HepG2 (cell line): ENCODE measurements around the gene ALB. TPM values are rescaled to one million over a fixed set of nuclear protein-coding genes. Genes with fewer than 3 reads are reported as not detected.

Source experiments
- ARHGAP35 ChIP-seq: sonication (generic); formaldehyde crosslinking; IDR thresholded peaks from 2 replicates; pipeline ENCODE4 v1.9.0; 2022; ENCODE audit warnings: mild to moderate bottlenecking, inconsistent platforms, moderate library complexity, missing genetic modification reagents, borderline replicate concordance
- BHLHE40 ChIP-seq: IDR thresholded peaks from 2 replicates; pipeline ENCODE4 v1.6.1; 2011; ENCODE audit warnings: low read length, improper control_type of control experiment
- CEBPB ChIP-seq: IDR thresholded peaks from 2 replicates; pipeline ENCODE4 v1.6.1; 2011; ENCODE audit warnings: low read depth, low read length, improper control_type of control experiment, borderline replicate concordance
- CHD2 ChIP-seq: IDR thresholded peaks from 2 replicates; pipeline ENCODE4 v1.6.1; 2011; ENCODE audit warnings: low read depth, low read length, improper control_type of control experiment
- DMAP1 ChIP-seq: IDR thresholded peaks from 2 replicates; pipeline ENCODE4 v1.6.1; 2016
- FOXA1 ChIP-seq, 2 experiments: fragments of 450-650 bp in 1 of 2; sonication (generic) in 1 of 2; formaldehyde crosslinking in 1 of 2; IDR thresholded peaks; 2 replicates each; pipeline versions ENCODE4 v1.4.0 to v1.6.1; 2016 to 2020; ENCODE audit warnings: missing genetic modification reagents in 1 of 2
- GATAD1 ChIP-seq: IDR thresholded peaks from 2 replicates; pipeline ENCODE4 v1.6.1; 2016; ENCODE audit warnings: missing genetic modification reagents, missing compliant biosample characterization
- HHEX ChIP-seq: IDR thresholded peaks from 2 replicates; pipeline ENCODE4 v1.6.1; 2016; ENCODE audit warnings: control low read depth
- HMG20A ChIP-seq: IDR thresholded peaks from 2 replicates; pipeline ENCODE4 v1.6.1; 2016; ENCODE audit warnings: borderline replicate concordance
- HNRNPUL1 ChIP-seq: fragments of 200-400 bp; formaldehyde crosslinking; IDR thresholded peaks from 2 replicates; pipeline ENCODE4 v1.6.1; 2017; ENCODE audit warnings: low read depth, mild to moderate bottlenecking, low read length, moderate library complexity
- IRF2 ChIP-seq: IDR thresholded peaks from 2 replicates; pipeline ENCODE4 v1.6.1; 2018; ENCODE audit warnings: missing genetic modification reagents, missing compliant biosample characterization
- KLF16 ChIP-seq, 2 experiments: sonication (generic) in 1 of 2; formaldehyde crosslinking in 1 of 2; IDR thresholded peaks; 2 replicates each; pipeline versions ENCODE4 v1.6.1 to v1.8.0; 2016 to 2023; ENCODE audit warnings: missing genetic modification reagents in 2 of 2, missing compliant biosample characterization in 1 of 2
- MED8 ChIP-seq: sonication (generic); formaldehyde crosslinking; IDR thresholded peaks from 2 replicates; pipeline ENCODE4 v1.8.1; 2023; ENCODE audit warnings: mild to moderate bottlenecking, missing genetic modification reagents; ENCODE audit not compliant: insufficient replicate concordance
- MEIS2 ChIP-seq: sonication (generic); formaldehyde crosslinking; IDR thresholded peaks from 2 replicates; pipeline ENCODE4 v1.9.0; 2021; ENCODE audit warnings: mild to moderate bottlenecking, missing genetic modification reagents
- NCOA1 ChIP-seq: sonication (generic); formaldehyde crosslinking; IDR thresholded peaks from 2 replicates; pipeline ENCODE4 v1.9.0; 2021; ENCODE audit warnings: missing genetic modification reagents
- NFIC ChIP-seq: IDR thresholded peaks from 2 replicates; pipeline ENCODE4 v1.6.1; 2012; ENCODE audit warnings: mild to moderate bottlenecking, low read length, inconsistent platforms
- NR2F1 ChIP-seq, 2 experiments: fragments of 450-650 bp in 1 of 2; formaldehyde crosslinking in 1 of 2; IDR thresholded peaks; 2 replicates each; pipeline versions ENCODE4 v1.5.0 to v1.6.1; 2016 to 2020; ENCODE audit warnings: mild to moderate bottlenecking in 1 of 2, missing compliant biosample characterization in 1 of 2, missing genetic modification reagents in 1 of 2, moderate library complexity in 1 of 2
- PCBP1 ChIP-seq: fragments of 200-400 bp; formaldehyde crosslinking; IDR thresholded peaks from 2 replicates; pipeline ENCODE4 v1.6.1; 2017; ENCODE audit warnings: mild to moderate bottlenecking, low read depth, low read length, borderline replicate concordance
- PRPF4 ChIP-seq: fragments of 200-400 bp; formaldehyde crosslinking; IDR thresholded peaks from 2 replicates; pipeline ENCODE4 v1.6.1; 2016; ENCODE audit warnings: low read length, low read depth; ENCODE audit not compliant: poor library complexity, severe bottlenecking
- RBFOX2 ChIP-seq: fragments of 200-400 bp; formaldehyde crosslinking; IDR thresholded peaks from 2 replicates; pipeline ENCODE4 v1.6.1; 2017; ENCODE audit warnings: low read depth, mild to moderate bottlenecking, low read length
- SMYD3 ChIP-seq: sonication (generic); formaldehyde crosslinking; IDR thresholded peaks from 2 replicates; pipeline ENCODE4 v1.8.1; 2023; ENCODE audit warnings: mild to moderate bottlenecking, missing genetic modification reagents
- SNAPC2 ChIP-seq: sonication (generic); formaldehyde crosslinking; IDR thresholded peaks from 2 replicates; pipeline ENCODE4 v1.8.1; 2022; ENCODE audit warnings: mild to moderate bottlenecking, missing genetic modification reagents
- TEAD3 ChIP-seq: optimal IDR thresholded peaks from 2 replicates; pipeline ENCODE3; 2016; ENCODE audit warnings: borderline replicate concordance
- ZGPAT ChIP-seq: IDR thresholded peaks from 2 replicates; pipeline ENCODE4 v1.6.1; 2016; ENCODE audit warnings: mild to moderate bottlenecking
- ZNF180 ChIP-seq: sonication (generic); formaldehyde crosslinking; IDR thresholded peaks from 2 replicates; pipeline ENCODE4 v1.4.0; 2020; ENCODE audit warnings: low read depth, missing genetic modification reagents, borderline replicate concordance
- ZNF230 ChIP-seq: sonication (generic); formaldehyde crosslinking; IDR thresholded peaks from 2 replicates; pipeline ENCODE4 v1.4.0; 2020; ENCODE audit warnings: mild to moderate bottlenecking, missing genetic modification reagents
- ZNF564 ChIP-seq: sonication (generic); formaldehyde crosslinking; IDR thresholded peaks from 2 replicates; pipeline ENCODE4 v1.8.1; 2023; ENCODE audit warnings: mild to moderate bottlenecking, missing genetic modification reagents
- ZSCAN20 ChIP-seq: sonication (generic); formaldehyde crosslinking; IDR thresholded peaks from 2 replicates; pipeline ENCODE4 v1.4.0; 2020; ENCODE audit warnings: missing genetic modification reagents, mild to moderate bottlenecking, borderline replicate concordance
- polyA plus RNA-seq, 8 experiments: library from polyadenylated mRNA; depleted of rRNA in 3 of 8; stranded (reverse) in 7 of 8; unstranded in 1 of 8; fragments of >200 nt; fragmentation: Illumina TruSeq in 4 of 8; extraction: Trizol in 4 of 8; gene quantifications; 2 replicates each; pipeline versions ENCODE4 v1.2.1 to v1.2.3, GENCODE V29; 2011 to 2016; ENCODE audit warnings: low read depth in 4 of 8, missing spikeins in 1 of 8, mixed read lengths in 1 of 8; ENCODE audit not compliant: insufficient read depth in 1 of 8
- total RNA-seq, 5 experiments: library from RNA; depleted of rRNA; stranded (reverse); fragments of >200 nt; fragmentation: Illumina TruSeq; extraction: Trizol; gene quantifications; 2 replicates each; pipeline ENCODE4 v1.2.3, GENCODE V29; 2016; ENCODE audit warnings: low read depth in 1 of 5
- TF ChIP-seq, protein P1 (sequence below): sonication (generic); formaldehyde crosslinking; IDR thresholded peaks from 2 replicates; pipeline ENCODE4 v1.4.0; 2020; ENCODE audit warnings: mild to moderate bottlenecking, low read depth, missing genetic modification reagents
- TF ChIP-seq, protein P2 (sequence below): sonication (generic); formaldehyde crosslinking; IDR thresholded peaks from 2 replicates; pipeline ENCODE4 v1.4.0; 2020; ENCODE audit warnings: missing genetic modification reagents, borderline replicate concordance

Gene ALB
- total and polyA plus RNA-seq, 2 of the 13 experiments (the other 11 are each of a cell fraction or from before 2014, with no cell fraction given) = 22,259 to 22,625 TPM

DNA sequence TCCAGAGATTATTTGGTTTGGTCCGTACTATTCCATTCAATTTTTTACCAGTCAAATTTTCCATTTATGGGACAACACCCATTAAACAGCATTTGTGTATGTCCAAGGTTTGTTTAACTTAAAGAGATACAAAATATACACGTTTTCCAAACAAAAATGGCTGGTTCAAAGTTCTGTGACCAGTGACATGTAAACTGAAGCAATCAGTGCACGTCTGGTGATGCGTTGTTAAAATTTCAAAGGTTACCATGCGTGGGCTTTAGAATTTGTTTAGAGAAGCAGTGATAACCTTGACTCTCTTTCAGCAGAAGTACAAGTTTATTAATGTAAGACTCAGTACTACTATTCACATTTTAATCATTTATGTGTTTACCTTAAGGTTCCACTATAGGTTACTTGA lies 25.2 kb upstream of the ALB start (continued):
- peak; percentile 80 for TF ChIP-seq TEAD3
- no peak for TF ChIP-seq ZNF564 (CRISPR knock-in tag)
- TF ChIP-seq PCBP1 = no peak
- no peak for TF ChIP-seq FOXA1 (IDR thresholded peaks at IDR 0.05)
- TF ChIP-seq FOXA1 (CRISPR knock-in tag; IDR thresholded peaks at IDR 0.05) = peak; percentile 49; the same call in 1 of the 2 replicates
- peak; percentile 56 for TF ChIP-seq BHLHE40
- no peak for TF ChIP-seq PRPF4
- TF ChIP-seq SMYD3 (CRISPR knock-in tag) = peak; percentile 81; the same call in 1 of the 2 replicates
- TF ChIP-seq ARHGAP35 (CRISPR knock-in tag) = no peak
- TF ChIP-seq RBFOX2 = peak; percentile 35; the same call in 1 of the 2 replicates
- peak; percentile 93 for TF ChIP-seq HMG20A
- TF ChIP-seq NR2F1 (CRISPR knock-in tag; IDR thresholded peaks at IDR 0.05) = peak; percentile 26 to 38; a peak in 1 of 4 replicates
- TF ChIP-seq, protein P1, sequence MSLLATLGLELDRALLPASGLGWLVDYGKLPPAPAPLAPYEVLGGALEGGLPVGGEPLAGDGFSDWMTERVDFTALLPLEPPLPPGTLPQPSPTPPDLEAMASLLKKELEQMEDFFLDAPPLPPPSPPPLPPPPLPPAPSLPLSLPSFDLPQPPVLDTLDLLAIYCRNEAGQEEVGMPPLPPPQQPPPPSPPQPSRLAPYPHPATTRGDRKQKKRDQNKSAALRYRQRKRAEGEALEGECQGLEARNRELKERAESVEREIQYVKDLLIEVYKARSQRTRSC (CRISPR knock-in tag) = no peak
- peak; percentile 95 for TF ChIP-seq NFIC
- peak; percentile 42; the same call in 1 of the 2 replicates for TF ChIP-seq SNAPC2 (CRISPR knock-in tag)
- peak; percentile 77 for TF ChIP-seq MEIS2 (CRISPR knock-in tag)
- TF ChIP-seq HNRNPUL1 = no peak
- TF ChIP-seq ZGPAT = peak; percentile 81
- peak; percentile 70 for TF ChIP-seq MED8 (CRISPR knock-in tag)
- TF ChIP-seq KLF16 (CRISPR knock-in tag; IDR thresholded peaks at IDR 0.05) = peak in 1 of 2 experiments; percentile 64; a peak in 2 of 4 replicates
- peak; percentile 81; the same call in 1 of the 2 replicates for TF ChIP-seq CEBPB
- TF ChIP-seq DMAP1 (CRISPR knock-in tag) = peak; percentile 68; the same call in 1 of the 2 replicates
- no peak for TF ChIP-seq ZSCAN20
- peak; percentile 72; the same call in 1 of the 2 replicates for TF ChIP-seq IRF2 (CRISPR knock-in tag)
- TF ChIP-seq, protein P2, sequence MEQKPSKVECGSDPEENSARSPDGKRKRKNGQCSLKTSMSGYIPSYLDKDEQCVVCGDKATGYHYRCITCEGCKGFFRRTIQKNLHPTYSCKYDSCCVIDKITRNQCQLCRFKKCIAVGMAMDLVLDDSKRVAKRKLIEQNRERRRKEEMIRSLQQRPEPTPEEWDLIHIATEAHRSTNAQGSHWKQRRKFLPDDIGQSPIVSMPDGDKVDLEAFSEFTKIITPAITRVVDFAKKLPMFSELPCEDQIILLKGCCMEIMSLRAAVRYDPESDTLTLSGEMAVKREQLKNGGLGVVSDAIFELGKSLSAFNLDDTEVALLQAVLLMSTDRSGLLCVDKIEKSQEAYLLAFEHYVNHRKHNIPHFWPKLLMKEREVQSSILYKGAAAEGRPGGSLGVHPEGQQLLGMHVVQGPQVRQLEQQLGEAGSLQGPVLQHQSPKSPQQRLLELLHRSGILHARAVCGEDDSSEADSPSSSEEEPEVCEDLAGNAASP = peak; percentile 56; the same call in 1 of the 2 replicates
- no peak for TF ChIP-seq ZNF180 (CRISPR knock-in tag)
- peak; percentile 62 for TF ChIP-seq GATAD1 (CRISPR knock-in tag)
- 0 out of 2 replicates have a peak, but pooled peaks have one; percentile 60 for TF ChIP-seq NCOA1 (CRISPR knock-in tag)
- no peak for TF ChIP-seq ZNF230 (CRISPR knock-in tag)
- TF ChIP-seq HHEX (CRISPR knock-in tag) = peak; percentile 38; the same call in 1 of the 2 replicates
- no peak for TF ChIP-seq CHD2
